HG03196 (cell line): ENCODE results near the gene SIDT1.

ENCODE experiments used
- ATAC-seq: cut with Tn5 transposase; IDR thresholded peaks from one replicate; pipeline ENCODE4 v1.9.1; 2021; ENCODE audit not compliant: unreplicated experiment

The SIDT1 gene

GRCh38 chr3:113531826-113532697 is at the start of gene SIDT1:
SIDT1 (plus strand) TSS chr3:113532555; CDS start chr3:113533022, 467 bp downstream.
- ATAC-seq: peak; percentile 62

GRCh38 chr3:113485161-113485609 is 47.2 kb upstream of the SIDT1 start:
- no peak for ATAC-seq

- ATAC-seq: peak; percentile 52
Measured at GRCh38 chr3:113495035-113495434, 37.3 kb upstream of the SIDT1 start.

GRCh38 chr3:113496924-113497323 is 35.4 kb upstream of the SIDT1 start:
- ATAC-seq: no peak

- ATAC-seq: no peak
Measured at GRCh38 chr3:113498221-113499005, 33.9 kb upstream of the SIDT1 start.

- ATAC-seq: no peak
Measured at GRCh38 chr3:113499081-113499480, 33.3 kb upstream of the SIDT1 start.

GRCh38 chr3:113501597-113501996 is 30.8 kb upstream of the SIDT1 start:
- no peak for ATAC-seq

- no peak for ATAC-seq
Measured at GRCh38 chr3:113505867-113506266, 26.5 kb upstream of the SIDT1 start.

GRCh38 chr3:113507501-113508067 is 24.8 kb upstream of the SIDT1 start:
- no peak for ATAC-seq

- ATAC-seq: no peak
Measured at GRCh38 chr3:113508966-113509365, 23.4 kb upstream of the SIDT1 start.

- ATAC-seq: peak; percentile 5
Measured at GRCh38 chr3:113514265-113514769, 18.0 kb upstream of the SIDT1 start.

- no peak for ATAC-seq
Measured at GRCh38 chr3:113516115-113516505, 16.2 kb upstream of the SIDT1 start.

GRCh38 chr3:113521981-113522380 is 10.4 kb upstream of the SIDT1 start:
- ATAC-seq: no peak

- no peak for ATAC-seq
Measured at GRCh38 chr3:113523241-113523640, 9.1 kb upstream of the SIDT1 start.

- ATAC-seq: peak; percentile 43
Measured at GRCh38 chr3:113532698-113533533, 561 bp downstream of the SIDT1 start.

- ATAC-seq: peak; percentile 23
Measured at GRCh38 chr3:113533534-113533892, 1.2 kb downstream of the SIDT1 start.

- ATAC-seq: no peak
Measured at GRCh38 chr3:113534365-113534764, 2.0 kb downstream of the SIDT1 start.

- ATAC-seq: no peak
Measured at GRCh38 chr3:113535898-113536297, 3.5 kb downstream of the SIDT1 start.

- ATAC-seq: no peak
Measured at GRCh38 chr3:113536627-113537101, 4.3 kb downstream of the SIDT1 start.

GRCh38 chr3:113537155-113537554 is 4.8 kb downstream of the SIDT1 start:
- no peak for ATAC-seq
